Activated T-cell treated with anti-CD3 and anti-CD28 coated beads for 4 hours (primary cell): ENCODE data around the gene LDHD.
"Not testable (repeated sequence)": the region's sequence is repeated elsewhere in the genome, so short reads cannot be mapped to it uniquely, and the experiment has no call there.

Experiments
- DNase-seq: peaks from one replicate; pipeline ENCODE4 v3.0.0-alpha.2; 2020

The LDHD gene

DNA sequence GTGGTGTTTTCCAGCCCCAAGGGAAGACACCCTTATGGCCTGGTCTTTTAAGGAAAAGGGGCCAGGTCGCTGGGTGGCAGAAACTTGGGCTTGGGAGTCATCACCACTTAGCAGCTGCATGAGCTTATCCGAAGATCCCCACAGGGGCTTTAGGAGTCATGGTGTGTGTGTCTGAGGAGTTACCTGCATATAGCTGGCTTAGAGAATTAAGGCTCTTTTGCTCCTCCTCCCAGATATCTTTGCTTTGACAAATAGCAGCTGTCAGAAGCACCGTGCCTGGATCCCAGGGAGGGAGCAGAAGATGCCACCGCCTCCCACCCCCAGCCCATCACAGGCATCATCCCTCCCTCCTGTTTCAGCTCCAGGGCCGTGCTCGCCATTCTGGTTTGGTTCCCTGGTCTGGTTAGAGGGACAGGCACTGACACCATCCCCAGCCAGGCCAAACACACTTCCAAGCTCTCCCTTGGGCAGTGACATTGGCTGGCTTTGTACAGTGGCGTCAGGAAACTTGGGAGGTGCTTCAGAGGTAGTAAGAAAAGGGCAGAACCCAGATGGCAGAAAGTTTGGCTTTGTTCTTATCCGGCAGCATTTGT, 17.4 kb downstream of the LDHD start:
- no peak for DNase-seq

DNA sequence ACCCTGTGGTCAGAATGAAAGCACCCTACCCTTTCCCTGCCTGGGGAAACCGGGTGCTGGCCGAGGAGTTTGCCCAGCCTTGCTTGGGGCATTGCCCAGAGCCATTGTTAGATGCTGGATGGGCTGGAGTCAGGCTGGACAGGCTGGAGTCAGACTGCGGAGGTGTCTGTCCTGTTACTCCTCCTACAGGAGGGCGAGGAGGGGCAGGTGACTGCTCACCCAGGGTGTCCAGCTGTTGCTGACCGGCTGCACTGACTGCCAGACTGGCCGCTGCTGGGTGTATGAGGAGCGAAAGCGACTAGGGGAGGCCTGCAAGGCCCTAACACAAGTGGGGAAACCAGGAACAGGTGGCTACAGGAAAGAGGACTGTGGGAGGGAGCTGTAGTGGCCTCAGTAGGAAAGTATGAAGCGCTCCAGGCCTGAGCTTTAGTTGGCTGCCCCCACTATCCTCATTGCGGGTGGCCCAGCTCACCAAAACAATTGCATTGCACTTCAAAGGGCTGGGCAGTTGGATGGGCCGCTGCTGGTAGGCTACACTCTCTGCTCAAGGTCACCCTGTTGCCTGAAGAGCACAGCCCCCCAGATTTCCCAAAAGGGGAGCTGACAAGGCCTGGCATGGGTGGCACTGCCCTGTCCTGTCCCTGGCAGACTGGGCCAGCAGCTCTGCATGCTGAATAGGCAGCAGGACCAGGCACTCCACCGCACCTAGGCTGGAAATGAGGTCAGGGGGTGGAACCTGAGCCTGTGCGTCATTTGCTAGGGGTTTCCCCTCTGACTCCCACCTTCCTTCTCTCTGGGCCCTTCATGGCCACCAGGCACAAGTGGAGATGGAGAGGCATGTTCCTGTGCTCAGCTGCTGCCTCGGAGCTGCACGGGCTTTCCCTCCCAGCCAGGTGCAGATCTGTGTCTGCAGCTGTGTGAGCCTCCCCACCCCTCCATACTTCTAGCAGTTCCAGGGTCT, 18.4 kb downstream of the LDHD start:
- DNase-seq = peak; percentile 58

DNA sequence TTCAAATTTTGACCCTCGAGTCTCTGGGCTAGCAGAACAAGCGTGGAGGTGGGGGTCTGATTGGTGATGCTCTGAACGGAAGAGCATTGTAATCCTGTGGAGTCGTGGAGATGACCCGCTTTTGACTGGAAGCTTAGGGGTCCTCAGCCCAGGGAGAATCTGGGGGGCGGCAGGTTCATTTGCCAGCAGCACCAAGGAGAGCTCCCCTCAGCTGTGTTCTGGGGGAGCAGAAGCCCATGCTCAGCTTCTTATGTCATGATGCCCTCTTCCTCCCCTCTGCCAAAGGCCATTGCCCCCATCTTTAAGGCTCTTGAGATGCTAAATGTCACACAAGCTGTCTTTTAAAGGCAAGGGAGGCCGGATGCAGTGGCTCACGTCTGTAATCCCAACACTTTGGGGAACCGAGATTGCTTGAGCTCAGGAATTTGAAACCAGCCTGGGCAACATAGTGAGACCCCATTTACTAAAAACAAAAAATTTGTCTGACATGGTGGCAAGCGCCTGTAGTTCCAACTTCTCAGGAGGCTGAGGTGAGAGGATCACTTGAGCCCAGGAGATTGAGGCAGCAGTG, 19.3 kb downstream of the LDHD start:
- DNase-seq = no peak

DNA sequence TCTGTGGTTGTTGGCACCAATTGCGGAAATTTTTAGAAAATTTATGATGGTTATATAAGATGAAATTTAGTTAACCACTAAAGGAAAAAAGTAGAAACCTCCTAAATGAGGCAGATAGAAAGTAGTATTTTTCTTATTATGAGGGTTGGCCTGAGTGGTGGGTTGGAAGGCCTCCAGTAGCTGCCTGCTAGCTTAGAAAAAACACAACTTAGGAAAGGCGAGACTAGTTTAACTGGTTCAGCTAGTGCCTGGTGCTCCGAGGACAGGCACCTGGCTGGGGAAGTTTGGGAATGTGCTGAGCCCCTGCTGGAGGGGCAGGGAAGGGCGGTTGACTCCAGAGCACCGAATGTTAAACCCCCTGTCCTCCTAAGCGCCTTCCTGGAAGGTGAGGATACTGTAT, 19.9 kb downstream of the LDHD start:
- DNase-seq = no peak

DNA sequence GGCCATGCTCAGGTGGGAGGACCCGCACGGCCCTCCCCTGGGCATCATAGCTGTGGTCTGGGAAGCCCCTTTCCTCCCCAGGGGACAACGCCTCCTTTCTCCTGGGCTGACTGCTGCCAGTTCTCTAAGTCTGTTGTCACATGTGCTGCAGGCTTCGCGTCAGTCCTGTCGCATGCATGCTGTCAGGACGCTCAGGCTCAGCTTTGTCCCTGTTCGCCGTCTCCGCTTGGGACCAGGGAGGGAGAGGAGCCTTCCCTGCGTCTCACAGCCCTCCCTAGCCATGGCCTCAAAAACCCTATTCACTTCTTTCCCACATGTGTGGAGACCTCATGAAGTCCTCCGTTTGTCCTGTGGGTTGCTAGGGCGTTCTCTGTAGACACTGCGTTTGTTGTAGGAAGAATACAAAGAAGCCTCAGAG, 21.4 kb downstream of the LDHD start:
- DNase-seq = no peak

DNA sequence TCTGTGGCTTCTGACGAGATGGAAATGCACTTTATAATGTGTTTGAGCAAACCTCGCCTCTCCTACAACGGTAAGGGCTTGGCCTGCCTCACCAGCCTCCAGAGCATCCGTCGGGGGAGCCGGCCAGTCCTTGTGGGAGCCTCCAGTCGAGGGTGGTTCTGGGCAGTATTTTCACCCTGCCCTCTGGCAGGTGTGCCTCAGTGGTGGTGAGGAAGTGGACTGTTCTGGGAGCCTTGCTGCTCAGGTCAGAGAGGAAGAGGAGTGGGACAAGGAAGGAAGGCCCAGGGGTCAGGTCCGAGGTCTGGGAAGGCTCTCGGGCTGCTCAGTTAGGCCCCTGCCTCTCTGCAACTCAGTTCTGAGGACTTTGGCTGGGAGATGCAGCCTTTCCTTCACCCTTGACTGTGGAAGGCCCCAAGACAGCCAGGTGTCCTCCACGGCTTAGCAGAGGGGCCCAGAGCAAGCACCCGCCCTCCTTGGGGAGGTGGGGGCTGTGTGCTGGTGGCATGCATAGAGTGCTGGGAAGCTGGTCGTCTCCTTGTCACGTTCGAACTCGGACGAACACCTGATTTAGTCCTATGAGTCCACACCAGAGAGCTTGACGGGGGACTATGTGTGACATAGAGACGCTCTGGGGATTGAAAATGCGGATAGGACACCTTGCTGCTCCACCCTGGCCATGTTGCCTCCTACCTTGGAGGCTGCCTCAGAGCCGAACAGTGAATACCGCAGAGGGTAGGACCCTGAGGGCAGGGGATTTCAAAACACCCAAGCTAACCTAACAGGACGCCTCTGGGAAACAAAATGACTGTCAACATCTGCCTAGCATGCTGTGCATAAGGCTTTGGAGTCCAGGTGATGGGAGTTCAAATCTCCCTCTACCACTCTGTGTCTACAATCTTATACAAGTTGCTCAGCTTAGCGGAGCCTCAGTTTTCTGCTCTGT, 22.7 kb downstream of the LDHD start:
- no peak for DNase-seq

DNA sequence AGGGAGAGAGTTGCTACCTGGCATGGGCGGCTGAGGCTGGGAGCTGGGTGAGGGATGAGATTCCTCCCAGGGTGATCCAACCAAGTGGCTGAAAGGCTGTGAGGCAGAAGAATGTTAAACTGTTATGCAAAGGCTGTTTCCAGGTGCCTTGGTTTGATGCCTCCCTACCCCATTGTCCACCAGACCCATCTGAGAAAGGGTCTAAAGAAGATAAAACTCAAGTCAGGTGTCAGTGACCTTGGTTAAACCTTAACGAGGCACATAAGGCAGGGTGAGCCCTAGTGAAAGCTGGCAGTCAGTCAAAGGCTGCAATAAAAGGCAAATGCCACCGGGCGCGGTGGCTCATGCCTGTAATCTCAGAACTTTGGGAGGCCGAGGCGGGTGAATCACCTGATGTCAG, 23.8 kb downstream of the LDHD start:
- no peak for DNase-seq

DNA sequence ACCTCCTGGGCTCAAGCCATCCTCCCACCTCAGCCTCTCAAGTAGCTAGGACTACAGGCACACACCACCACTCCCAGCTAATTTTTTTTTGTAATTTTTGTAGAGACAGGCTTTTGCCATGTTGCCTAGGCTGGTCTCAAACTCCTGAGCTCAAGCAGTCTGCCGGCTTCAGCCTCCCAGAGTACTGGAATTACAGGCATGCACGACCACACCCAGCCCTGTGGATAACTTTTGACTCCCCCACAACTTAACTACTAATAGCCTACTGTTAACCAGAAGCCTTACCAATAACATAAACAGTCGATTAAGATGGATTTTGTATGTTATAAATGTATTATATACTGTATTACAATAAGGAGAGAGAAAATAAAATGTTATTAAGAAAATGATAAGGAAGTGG, 25.0 kb downstream of the LDHD start:
- not testable (repeated sequence) for DNase-seq

DNA sequence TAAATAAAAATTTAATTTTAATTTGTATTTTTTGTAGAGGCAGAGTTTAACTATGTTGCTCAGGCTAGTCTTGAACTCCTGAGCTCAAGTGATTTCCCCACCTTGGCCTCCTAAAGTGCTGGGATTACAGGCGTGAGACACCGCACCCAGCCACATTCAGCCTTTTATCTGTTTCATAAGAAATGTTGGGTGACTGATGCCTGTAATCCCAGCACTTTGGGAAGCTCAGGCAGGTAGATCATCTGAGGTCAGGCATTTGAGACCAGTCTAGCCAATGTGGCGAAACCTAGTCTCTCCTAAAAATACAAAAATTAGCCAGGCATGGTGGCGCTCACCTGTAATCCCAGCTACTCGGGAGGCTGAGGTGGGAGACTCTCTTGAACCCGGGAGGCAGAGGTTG, 25.7 kb downstream of the LDHD start:
- not testable (repeated sequence) for DNase-seq

DNA sequence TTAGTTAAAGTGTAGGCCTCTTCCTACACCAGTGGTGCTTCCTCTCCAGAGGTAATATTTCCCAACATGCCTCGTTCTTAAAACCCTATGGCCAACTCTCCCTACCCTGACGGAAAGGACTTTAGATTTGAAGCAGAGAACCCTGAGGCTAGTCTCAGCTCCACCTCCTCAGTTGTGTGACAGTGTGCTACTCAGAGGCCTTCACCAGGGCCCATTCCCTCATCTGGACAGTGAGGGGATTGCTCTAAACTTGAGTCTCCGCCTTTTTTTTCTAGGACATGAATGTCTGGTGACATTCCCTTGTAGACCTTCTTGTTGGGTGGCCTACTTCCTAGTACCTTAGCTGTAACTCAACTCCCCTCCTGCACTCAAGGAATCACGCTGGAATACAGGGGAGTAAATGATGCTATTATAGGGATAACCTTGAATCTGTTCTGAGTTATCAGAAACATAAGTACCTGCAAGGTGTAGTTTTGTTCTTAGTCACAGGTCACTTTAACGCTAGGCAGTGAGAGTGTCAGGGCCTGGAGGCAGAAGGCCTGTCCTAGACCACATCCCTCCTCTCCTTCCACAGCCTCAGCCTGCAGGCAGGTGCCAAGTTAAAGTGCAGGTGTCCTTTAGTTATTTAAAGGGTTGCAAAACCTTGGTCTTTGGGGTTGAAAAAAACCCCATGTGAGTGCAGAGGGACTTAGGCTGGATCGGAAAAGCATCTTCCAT, 26.9 kb downstream of the LDHD start:
- no peak for DNase-seq

DNA sequence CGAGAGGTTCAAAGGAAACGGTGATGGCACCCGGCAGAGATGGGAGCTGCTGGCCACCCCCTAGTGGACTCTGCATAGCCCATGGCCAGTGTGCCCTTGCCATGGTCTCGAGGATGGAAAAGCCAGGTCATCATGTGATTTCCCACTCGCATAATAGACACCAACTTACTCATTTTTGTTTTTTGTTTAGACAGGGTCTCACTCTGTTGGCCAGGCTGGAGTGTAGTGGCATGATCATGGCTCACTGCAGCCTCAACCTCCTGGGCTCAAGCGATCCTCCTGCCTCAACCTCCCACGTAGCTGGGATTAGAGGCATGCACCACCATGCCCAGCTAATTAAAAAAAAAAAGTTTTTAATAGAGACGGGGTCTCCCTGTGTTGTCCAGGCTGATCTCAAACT, 27.6 kb downstream of the LDHD start:
- no peak for DNase-seq

DNA sequence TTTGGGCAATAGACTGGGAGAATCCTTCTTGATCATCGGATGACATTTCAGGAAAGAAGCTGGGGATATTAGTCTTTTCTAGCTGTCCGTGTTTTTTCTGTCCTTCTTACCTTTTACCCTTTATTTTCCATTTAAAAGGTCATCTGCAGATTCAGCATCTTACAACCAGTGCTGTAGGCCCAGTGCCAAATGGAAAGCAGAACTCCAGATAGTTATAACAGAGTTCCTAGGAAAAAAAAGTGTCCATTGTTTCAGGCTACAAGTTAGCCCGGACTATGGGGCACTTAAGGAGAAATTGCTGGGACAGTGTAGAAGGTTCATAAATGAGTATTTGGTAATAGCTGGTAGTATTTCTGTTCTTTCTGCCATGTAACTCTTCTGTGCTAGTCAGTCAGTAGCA, 28.4 kb downstream of the LDHD start:
- DNase-seq = no peak

DNA sequence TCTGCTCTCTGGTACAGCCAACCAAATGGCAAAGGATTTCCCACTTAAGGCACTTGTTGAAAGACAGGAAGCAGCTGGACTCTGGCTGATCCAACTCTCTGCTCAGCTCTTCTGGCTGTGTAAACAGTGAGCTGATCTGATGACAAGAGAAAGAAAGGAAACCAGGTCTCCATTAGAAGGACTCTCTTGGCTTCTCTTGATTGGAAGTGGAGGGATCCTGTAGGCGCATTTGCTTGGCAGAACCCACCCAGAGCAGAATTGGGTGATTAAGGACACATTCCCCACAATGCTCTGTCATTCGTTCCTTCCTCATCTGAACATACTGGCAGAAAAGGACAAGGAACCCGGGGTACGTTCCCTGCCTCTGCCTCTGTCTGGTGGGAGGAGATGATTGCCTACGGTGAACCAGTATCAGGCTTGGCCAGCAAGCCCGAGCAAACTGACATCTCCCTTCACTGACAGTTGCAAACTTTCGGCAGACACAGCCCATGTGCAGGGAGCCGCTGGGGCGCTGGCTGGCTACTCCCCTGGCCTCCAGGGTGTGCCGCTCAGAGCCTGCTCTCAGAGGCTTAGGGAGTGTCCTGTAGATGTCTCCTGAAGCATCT, 29.1 kb downstream of the LDHD start:
- no peak for DNase-seq

DNA sequence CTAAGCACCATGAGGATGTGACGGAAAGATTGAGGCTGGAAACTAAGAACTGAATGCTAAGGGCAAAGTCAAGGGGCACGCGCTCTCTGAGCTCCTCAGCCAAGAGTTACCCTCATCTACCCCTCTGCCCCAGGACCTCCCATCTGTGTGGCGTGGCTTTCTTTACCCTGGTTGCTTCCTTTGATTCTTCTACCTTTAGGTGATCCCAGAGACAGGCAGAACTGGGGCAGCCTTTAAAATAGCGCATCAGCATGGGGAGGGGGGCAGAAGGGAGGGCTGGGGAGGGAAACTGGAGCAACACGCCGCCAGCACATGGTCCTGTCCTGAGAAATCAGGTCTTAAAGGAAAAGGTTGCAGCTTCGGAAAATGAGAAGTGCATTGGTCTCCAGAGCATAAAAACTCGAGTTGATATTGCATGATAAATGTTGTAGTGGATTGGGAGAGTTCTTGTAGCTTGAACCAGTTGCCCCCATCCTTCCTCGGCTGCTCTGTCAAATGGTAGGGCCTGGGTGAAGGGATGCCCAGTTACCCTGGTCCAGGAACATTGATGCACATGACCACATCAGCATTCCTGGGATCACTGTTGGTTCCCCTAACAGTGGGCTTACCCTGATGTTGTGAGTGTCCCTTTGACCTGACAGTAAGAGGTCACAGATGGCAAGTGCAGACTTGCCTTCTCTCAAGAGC, 29.7 kb downstream of the LDHD start:
- DNase-seq = no peak

DNA sequence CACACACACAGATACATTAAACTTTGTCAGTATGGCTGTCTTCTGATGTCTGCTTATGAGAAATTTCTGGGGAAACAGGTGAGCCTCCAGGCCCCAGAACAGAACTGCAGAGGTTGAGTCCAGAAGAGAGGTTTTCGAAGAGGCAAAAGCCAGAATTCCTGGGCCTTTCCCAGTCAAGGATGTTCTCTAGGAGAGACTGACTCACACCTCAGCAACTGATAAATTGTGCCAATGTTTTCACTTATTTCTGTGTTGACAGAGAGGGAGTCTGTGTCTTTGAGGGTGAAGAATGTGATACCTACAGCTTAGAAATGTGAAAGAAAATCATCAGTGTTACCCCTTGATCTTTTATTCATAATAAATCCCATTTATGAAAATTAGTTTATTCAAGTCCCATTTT, 30.3 kb downstream of the LDHD start:
- no peak for DNase-seq

DNA sequence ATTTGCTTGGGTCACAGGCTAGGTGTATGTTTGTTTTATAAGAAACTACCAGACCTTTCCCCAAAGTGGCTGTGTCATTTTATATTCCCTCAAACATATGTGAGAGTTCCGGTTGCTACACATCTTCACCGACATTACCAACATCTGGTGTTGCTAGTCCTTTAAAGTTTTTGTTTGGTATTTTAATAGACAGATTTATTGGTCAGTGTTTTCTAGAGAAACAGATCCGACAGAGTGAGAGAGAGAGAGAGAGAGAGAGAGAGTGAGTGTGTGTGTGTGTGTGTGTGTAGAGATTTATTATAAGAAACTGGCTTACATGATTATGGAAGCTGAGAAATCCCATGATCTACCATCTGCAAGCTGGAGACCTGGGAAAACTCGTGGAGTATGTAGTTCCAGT, 31.0 kb downstream of the LDHD start:
- DNase-seq = no peak

DNA sequence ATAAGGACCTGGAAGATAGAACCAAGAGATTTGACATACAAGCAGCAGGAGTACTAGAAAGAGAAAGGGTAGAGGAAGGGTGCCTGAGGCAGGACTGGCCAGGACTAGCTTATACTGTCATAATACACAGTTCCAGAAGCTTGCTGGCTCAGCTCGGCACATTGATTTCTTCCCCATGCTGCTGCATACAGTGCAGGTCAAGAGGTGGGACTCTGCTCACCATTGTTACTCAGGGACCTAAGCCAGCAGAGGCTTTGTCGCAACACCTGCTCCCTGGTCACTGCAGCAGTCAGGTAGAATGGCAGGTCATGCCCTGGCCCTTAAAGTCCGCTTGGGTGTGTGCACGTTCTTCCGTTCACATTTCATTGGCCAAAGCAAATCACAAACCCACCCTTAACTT, 32.8 kb downstream of the LDHD start:
- DNase-seq = no peak

DNA sequence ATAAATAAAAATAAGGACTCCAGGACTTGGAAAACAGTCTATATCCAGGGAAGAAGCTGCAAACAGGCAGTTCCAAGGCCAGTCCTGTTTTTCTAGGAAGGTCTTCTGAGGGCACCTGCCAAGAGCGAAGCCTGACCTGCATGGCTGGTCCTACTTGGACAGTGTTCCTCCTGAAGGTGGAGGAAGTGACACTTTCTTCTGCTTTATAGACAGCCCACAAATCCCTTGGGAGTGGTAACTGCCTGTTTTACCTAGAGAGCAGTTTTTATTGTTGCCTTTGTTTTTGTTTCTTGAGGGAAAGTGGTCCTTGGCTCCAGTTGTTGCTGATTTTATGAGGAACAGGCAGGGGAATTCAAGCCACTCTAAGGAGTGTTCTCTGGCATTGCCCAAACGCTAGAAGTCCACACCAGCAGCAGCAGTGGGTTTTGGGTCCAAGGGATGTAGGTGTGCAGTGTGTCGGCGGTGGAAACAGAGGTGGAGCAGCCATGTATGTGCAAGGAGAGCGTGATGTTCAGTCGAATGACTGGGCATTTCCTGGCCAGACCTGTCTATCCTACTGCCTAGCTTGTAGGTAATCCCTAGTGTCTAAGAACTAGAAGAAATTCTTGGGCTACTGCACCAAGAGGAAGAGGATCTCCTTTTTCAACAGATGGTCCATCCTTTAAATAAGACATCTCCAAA, 35.3 kb downstream of the LDHD start:
- DNase-seq = no peak

DNA sequence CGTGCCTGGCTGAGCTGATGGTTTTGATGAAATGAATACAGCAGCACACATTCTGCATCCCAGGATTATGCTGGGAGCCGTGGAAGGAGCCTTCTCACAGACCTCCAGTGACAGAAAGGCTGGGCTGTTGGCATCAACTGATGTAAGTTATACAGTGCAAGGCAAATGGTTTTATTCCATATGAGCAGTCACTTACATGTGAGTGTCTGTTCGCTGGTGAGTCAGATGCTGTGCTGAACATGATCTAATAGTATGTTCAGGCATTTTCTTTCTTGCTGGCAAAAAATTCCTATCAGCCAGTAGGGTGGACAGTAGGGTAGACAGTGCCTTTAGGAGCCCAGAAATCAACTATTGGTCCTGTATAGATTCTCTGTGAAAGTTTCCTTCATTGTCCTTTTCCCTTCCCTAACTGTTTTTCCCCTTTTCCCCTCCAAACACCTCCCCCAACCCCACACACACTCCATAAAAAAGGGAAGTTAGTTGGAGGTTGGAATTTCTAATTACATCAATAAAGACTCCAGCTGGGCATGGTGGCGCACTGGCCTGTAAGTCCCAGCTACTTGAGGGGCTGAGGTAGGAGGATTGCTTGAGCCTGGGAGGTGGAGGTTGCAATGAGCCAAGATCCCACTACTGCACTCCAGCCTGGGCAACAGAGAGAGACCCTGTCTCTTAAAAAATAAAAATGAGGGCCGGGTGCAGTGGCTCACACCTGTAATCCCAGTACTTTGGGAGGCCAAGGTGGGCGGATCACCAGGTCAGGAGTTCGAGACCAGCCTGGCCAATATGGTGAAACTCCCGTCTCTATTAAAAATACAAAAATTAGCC, 36.2 kb downstream of the LDHD start:
- no peak for DNase-seq
